Esophagus muscularis mucosa (tissue), 3 donors: ENCODE results near the gene ELOB.

ENCODE experiments used
- POLR2AphosphoS5 ChIP-seq, 2 donors: sonication (generic); formaldehyde crosslinking; IDR thresholded peaks; one replicate each; pipeline ENCODE4 v1.6.1; 2017; ENCODE audit warnings: antibody characterized with exemption in 2 of 2
- TF ChIP-seq, protein P1 (sequence below), 3 experiments: fragments of 200-600 bp in 2 of 3; fragments of 450-650 bp in 1 of 3; sonication (generic) in 2 of 3; IDR thresholded peaks; one replicate each; pipeline ENCODE4 v1.5.1; 2017 to 2019; ENCODE audit warnings: antibody characterized with exemption in 3 of 3, mild to moderate bottlenecking in 2 of 3, moderate library complexity in 1 of 3

GRCh38 chr16:2815299-2815771 is 38.3 kb upstream of the ELOB start:
- TF ChIP-seq, protein P1, sequence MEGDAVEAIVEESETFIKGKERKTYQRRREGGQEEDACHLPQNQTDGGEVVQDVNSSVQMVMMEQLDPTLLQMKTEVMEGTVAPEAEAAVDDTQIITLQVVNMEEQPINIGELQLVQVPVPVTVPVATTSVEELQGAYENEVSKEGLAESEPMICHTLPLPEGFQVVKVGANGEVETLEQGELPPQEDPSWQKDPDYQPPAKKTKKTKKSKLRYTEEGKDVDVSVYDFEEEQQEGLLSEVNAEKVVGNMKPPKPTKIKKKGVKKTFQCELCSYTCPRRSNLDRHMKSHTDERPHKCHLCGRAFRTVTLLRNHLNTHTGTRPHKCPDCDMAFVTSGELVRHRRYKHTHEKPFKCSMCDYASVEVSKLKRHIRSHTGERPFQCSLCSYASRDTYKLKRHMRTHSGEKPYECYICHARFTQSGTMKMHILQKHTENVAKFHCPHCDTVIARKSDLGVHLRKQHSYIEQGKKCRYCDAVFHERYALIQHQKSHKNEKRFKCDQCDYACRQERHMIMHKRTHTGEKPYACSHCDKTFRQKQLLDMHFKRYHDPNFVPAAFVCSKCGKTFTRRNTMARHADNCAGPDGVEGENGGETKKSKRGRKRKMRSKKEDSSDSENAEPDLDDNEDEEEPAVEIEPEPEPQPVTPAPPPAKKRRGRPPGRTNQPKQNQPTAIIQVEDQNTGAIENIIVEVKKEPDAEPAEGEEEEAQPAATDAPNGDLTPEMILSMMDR (IDR thresholded peaks at IDR 0.05): no peak
- no peak for TF ChIP-seq POLR2AphosphoS5 (IDR thresholded peaks at IDR 0.05)
